Tibial nerve (tissue), 4 donors: Measurements from ENCODE around the gene CEP126.

Experiments
- CTCF ChIP-seq, 5 experiments: fragments of 200-600 bp in 3 of 5; fragments of 450-650 bp in 2 of 5; sonication (generic) in 3 of 5; IDR thresholded peaks; one replicate each; pipeline ENCODE4 v1.5.1; 2016 to 2019; ENCODE audit warnings: antibody characterized with exemption in 5 of 5, mild to moderate bottlenecking in 3 of 5, moderate library complexity in 2 of 5
- EP300 ChIP-seq, 2 donors: sonication (generic); formaldehyde crosslinking; IDR thresholded peaks; one replicate each; pipeline ENCODE4 v1.6.1; 2017; ENCODE audit warnings: antibody characterized with exemption in 2 of 2, mild to moderate bottlenecking in 1 of 2
- POLR2A ChIP-seq, 2 donors: fragments of 450-650 bp; IDR thresholded peaks; one replicate each; pipeline ENCODE4 v1.6.1; 2017; ENCODE audit warnings: antibody characterized with exemption in 2 of 2, mild to moderate bottlenecking in 2 of 2, moderate library complexity in 2 of 2

GRCh38 chr11:101993172-101993571 is 78.4 kb downstream of the CEP126 start:
- TF ChIP-seq CTCF (IDR thresholded peaks at IDR 0.05) (no peak), POLR2A (IDR thresholded peaks at IDR 0.05) (no peak), EP300 (IDR thresholded peaks at IDR 0.05) (no peak)
